Measurements from ENCODE around the gene GALR2. TPM values are rescaled to one million over a fixed set of nuclear protein-coding genes. Genes with fewer than 3 reads are reported as not detected.

The GALR2 gene
- total RNA-seq, 1 experiment from 2014 or later, result not detected

DNA sequence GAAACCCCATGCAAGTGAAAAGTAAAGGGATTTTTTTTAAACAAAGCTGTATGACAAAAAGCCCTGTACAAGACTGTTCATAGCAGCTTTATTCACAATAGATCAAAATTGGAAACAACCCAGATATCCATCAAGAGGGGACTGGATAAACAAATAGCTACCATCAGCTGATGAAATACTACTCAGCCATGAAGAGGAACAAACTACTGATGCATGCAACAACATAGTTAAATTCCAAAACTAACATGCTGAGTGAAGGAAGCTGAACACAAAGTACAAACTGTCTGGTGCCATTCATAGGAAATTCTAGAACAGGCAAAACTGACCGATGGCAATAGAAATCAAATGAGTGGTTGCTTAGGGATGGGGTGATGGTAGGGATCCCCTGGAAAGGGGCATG is 51.3 kb downstream of the GALR2 start:
- no peak for DNase-seq (ENCODE audit: low read depth)

Other genes starting within 250 kb of the GALR2 start
- 0.78 TPM in 1 of 2 replicates, not detected in the other for gene UNC13D, start 230.4 kb upstream of the GALR2 start, total RNA-seq (2014; rRNA removed; shearing (Covaris generic))
- gene WBP2, start 219.4 kb upstream of the GALR2 start, total RNA-seq (2014; rRNA removed; shearing (Covaris generic)), result 21.9 and 24.9 TPM in 2 replicates
- gene TRIM47, start 196.2 kb upstream of the GALR2 start, total RNA-seq (2014; rRNA removed; shearing (Covaris generic)), result 13.6 and 15.9 TPM in 2 replicates
- gene TRIM65, start 177.8 kb upstream of the GALR2 start, total RNA-seq (2014; rRNA removed; shearing (Covaris generic)), result 8.5 and 14.4 TPM in 2 replicates
- gene MRPL38, start 169.9 kb upstream of the GALR2 start, total RNA-seq (2014; rRNA removed; shearing (Covaris generic)), result 25.4 and 36.3 TPM in 2 replicates
- gene FBF1, start 133.7 kb upstream of the GALR2 start, total RNA-seq (2014; rRNA removed; shearing (Covaris generic)), result 6.0 and 8.0 TPM in 2 replicates
- gene ACOX1, start 95.6 kb upstream of the GALR2 start, total RNA-seq (2014; rRNA removed; shearing (Covaris generic)), result 21.4 TPM in 2 replicates
- 12.6 and 16.5 TPM in 2 replicates for gene TEN1, start 95.5 kb upstream of the GALR2 start, total RNA-seq (2014; rRNA removed; shearing (Covaris generic))
- 1.4 and 2.2 TPM in 2 replicates for gene CDK3, start 73.9 kb upstream of the GALR2 start, total RNA-seq (2014; rRNA removed; shearing (Covaris generic))
- not detected in 2 replicates for gene EVPL, start 47.5 kb upstream of the GALR2 start, total RNA-seq (2014; rRNA removed; shearing (Covaris generic))
- 16.3 and 21.1 TPM in 2 replicates for gene SRP68, start 2.3 kb upstream of the GALR2 start, total RNA-seq (2014; rRNA removed; shearing (Covaris generic))
- gene ZACN, start 4.4 kb downstream of the GALR2 start, total RNA-seq (2014; rRNA removed; shearing (Covaris generic)), result not detected in 2 replicates
- 32.4 and 45.0 TPM in 2 replicates for gene EXOC7, start 29.0 kb downstream of the GALR2 start, total RNA-seq (2014; rRNA removed; shearing (Covaris generic))
- gene FOXJ1, start 66.5 kb downstream of the GALR2 start, total RNA-seq (2014; rRNA removed; shearing (Covaris generic)), result not detected in 2 replicates
- 3.5 and 5.8 TPM in 2 replicates for gene RNF157, start 165.7 kb downstream of the GALR2 start, total RNA-seq (2014; rRNA removed; shearing (Covaris generic))
- gene UBALD2, start 190.6 kb downstream of the GALR2 start, total RNA-seq (2014; rRNA removed; shearing (Covaris generic)), result 20.5 and 22.0 TPM in 2 replicates
- 0.48 and 0.59 TPM in 2 replicates for gene QRICH2, start 233.5 kb downstream of the GALR2 start, total RNA-seq (2014; rRNA removed; shearing (Covaris generic))